Activated naive CD4-positive, alpha-beta T cell treated with Interleukin-2 at 50 U/mL for 16 hours (primary cell): ENCODE measurements around the gene TANGO6.

ENCODE experiments used
- DNase-seq: peaks from one replicate; pipeline ENCODE4 v3.0.0-alpha.2; 2020

The TANGO6 gene

GRCh38 chr16:69106491-69107315 lies 263.4 kb downstream of the TANGO6 start:
- no peak for DNase-seq

GRCh38 chr16:69107316-69107962 lies 264.1 kb downstream of the TANGO6 start:
- DNase-seq, result no peak

GRCh38 chr16:69108064-69108904 lies 265.0 kb downstream of the TANGO6 start:
- no peak for DNase-seq

DNA sequence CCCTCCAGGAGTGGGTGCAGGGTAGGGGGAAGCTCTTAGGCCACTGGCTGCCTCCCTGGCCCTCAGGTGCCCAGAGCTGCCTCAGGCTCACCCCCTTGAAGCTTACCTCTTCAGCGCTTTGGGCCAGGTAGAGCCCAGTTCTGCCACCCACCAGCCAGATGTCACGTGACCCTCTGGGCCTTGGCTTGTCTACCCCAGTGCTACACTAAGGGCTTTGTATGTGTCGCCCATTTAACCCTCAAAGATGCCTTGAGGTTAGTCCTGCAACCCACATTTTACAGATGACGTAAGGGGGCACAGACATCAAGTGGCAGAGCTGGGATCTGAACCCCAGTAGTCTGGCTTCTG lies 265.5 kb downstream of the TANGO6 start:
- DNase-seq, result no peak

DNA sequence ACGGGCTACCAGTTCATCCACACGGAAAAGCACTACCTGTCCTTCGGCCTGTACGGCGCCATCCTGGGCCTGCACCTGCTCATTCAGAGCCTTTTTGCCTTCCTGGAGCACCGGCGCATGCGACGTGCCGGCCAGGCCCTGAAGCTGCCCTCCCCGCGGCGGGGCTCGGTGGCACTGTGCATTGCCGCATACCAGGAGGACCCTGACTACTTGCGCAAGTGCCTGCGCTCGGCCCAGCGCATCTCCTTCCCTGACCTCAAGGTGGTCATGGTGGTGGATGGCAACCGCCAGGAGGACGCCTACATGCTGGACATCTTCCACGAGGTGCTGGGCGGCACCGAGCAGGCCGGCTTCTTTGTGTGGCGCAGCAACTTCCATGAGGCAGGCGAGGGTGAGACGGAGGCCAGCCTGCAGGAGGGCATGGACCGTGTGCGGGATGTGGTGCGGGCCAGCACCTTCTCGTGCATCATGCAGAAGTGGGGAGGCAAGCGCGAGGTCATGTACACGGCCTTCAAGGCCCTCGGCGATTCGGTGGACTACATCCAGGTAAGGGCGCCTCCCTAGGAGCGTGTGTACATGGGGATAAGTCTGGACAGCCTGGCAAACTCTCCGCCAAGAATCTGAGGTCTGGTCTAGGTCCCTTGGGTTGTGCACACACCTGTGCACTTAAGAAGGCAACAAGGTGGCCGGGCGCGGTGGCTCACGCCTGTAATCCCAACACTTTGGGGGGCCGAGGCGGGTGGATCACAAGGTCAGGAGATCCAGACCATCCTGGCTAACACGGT lies 266.3 kb downstream of the TANGO6 start:
- no peak for DNase-seq

- DNase-seq, result no peak
These were observed 267.1 kb downstream of the TANGO6 start for GRCh38 chr16:69110406-69110805.

GRCh38 chr16:69111216-69111875 lies 268.0 kb downstream of the TANGO6 start:
- DNase-seq, result no peak

GRCh38 chr16:69111876-69112230 lies 268.5 kb downstream of the TANGO6 start:
- DNase-seq, result no peak

DNA sequence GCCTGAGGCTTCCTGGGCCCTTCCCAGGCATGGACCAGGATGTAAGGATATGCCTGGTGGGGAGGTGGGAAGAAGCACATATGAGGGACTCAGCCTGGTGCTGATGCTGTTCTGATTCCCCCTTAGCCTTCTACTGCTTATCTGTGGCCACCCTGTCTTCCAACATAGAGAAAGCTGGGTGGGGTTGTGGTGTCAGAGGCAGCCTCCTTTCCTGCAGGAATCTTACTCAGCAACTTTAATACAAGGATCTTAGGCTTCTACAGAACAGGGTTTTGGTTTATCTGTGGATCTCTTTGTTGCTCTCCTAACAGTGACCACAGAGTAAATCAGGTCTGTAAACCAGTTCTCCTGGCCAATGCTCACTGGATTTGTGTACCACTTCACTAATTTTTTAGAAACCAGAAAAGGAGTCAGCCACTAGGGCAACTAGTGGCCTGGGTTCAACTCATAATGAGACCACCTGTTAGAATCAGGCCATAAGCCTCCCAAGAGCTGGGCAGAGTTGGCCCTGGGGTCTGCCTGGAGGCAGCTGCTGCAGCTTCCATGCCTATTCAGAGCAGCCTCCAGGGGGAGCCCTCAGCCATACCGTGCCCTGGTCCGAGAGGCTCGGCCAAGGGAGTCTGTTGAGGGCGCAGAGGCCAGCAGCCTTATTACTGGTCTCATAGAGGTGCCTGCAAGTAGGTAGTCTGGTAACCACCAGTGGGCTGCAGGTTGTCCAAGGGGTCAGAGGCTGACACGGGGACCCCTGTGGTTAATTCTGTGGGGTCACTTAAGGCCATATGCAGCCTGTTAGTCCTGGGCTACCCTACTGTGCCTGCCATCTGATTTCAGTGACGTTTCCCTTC lies 269.2 kb downstream of the TANGO6 start:
- DNase-seq, result peak; percentile 57

DNA sequence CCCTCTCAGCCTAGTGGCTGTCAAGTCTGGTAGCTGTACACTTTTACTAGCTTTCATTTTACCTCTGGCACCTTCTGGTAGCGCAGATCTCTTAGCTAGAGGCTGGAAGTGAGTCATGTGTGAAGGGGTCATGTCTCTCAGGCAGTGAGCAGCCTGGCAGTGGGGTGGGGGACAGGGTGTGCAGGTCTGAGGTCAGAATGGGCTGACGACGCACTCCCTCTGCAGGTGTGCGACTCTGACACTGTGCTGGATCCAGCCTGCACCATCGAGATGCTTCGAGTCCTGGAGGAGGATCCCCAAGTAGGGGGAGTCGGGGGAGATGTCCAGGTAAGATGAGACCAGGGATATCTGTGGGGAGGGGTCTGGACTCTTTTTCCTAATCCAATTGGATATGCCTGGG lies 269.9 kb downstream of the TANGO6 start:
- no peak for DNase-seq

- DNase-seq, result no peak
These were observed 271.1 kb downstream of the TANGO6 start for GRCh38 chr16:69114346-69114975.

- DNase-seq, result no peak
These were observed 271.6 kb downstream of the TANGO6 start for GRCh38 chr16:69114976-69115355.

DNA sequence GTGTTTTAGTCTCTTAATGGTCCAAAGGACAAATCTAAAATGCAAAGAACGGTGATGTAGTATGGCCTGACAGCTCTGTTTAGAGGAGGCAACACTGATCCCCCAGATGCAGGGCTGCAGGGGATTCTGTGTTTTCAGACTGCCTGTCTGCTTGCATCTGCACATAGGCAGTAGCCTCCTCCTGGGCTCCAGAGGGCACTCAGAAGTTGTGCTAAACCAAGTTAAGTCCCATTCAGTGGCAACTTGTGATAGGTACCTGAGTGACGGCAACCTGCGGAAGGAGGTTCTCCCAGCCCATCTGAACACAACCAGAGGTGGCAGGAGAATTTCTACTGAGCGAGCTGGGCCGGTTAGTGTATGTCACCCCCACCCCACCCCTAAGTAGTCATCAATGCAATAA lies 272.0 kb downstream of the TANGO6 start:
- no peak for DNase-seq

DNA sequence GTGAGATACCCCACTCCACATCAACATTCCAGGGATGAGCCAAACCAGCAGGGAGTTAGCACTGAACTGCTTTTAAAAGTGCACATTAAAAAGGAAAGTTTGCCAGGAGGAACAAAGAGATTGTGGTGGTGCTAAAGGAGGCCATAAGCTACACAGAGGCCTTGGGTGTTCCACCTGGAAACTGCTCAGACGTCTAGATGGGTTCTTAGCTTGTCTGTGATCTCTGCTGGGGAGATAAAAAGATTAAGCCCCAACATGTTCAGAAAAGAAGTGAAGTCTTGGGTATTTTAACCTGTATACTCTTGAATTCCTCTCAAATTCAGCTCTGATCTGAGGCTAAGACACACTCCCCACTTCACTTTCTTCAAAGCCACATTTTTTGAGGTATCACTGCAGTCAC lies 272.5 kb downstream of the TANGO6 start:
- no peak for DNase-seq

DNA sequence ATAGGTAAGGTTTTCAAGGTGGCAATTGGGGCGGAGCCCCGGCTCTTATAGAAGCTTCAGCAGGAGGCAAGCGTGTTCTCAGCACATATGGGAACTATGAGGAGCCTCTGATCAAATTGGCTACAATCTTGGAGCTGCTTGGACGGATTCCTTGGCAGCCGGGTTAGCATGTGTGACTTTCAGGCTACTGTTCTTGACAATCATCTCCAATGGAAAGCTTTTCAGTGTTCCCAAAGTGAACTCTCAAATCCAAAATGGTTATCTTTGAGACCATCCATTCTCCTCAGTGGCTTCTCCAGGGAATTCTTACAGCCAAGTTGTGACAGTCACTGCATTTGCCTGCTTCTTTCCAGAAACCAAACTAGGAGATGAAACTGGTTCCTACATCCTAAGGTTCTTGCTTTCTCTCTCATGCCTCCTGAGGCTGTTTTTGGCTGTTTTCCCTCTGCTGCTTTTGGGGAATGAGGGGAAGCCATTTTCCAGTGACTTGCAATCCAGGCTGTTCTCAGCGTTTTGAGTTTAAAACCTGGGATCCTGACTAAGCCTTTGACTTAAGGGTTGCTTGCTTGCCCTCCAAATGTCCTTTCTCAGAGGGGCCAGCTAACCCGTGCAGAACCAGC lies 273.0 kb downstream of the TANGO6 start:
- no peak for DNase-seq

GRCh38 chr16:69116906-69117305 lies 273.6 kb downstream of the TANGO6 start:
- DNase-seq, result no peak

DNA sequence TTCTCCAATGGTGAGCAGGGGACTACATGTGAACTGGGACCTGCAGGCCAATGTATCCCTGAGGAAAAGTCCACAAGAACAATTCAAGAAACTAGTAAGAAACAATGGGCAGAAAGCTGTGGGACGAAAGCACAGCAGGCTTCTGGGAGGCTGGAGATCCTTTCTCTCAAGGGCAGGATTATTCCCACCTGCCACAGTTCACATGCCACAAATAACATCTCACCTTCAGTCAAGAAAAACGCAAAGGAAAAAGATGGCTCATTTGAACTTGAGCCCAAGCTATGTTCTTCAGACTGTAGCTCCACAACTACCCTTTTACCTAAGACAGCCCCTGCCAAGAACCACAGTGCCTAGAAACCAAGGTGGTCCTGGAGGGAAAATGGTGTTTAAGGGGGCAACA lies 275.1 kb downstream of the TANGO6 start:
- DNase-seq, result no peak

- DNase-seq, result no peak
These were observed 275.7 kb downstream of the TANGO6 start for GRCh38 chr16:69118994-69119393.

DNA sequence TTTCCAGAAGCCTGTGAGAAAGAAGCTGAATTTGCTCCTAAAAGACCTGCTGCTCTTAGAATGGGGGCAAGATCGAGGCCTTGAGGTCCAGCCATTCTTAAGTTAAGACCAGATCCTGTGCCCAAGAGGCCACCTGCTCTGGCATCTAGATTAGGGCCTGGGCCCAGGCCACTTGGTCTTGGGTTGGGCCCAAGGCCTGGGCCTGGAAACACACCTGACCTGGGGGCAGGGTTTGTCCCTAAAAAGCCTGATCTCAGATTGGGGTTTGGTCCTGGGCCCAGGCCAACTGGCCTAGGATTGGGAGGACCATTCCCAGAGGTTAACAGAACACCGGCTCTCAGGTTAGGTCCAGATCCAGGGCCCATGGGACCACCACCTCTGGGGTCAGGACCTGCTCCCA lies 276.2 kb downstream of the TANGO6 start:
- DNase-seq, result no peak

GRCh38 chr16:69120096-69120664 lies 276.8 kb downstream of the TANGO6 start:
- no peak for DNase-seq
